Measurements from ENCODE around the gene CRHR2.

CRHR2 gene

DNA sequence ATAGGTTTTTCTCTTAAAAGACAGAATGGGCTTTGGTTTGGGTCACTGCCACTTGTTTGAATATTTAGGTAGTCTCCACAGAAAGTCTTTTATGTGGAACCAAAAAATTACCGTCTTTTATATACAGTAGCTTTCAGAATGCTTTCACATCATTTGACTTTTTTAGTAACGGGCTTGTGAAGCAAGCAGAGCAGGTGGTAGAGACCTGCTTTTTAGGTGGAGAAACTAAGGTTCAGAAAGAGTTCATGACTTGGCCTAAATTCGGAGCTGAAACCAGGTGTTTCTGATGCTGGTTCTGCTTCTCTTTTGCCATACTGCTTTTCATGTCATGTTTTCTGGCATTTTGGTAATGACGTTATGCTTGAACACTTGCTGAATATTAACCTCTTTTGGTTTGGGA, 51.3 kb downstream of the CRHR2 start:
- H3K36me3 ChIP-seq (ENCODE audit: control insufficient read depth, insufficient read depth, low read length): peaks cover 27% of the 10 kb centered on the region
- WGBS (ENCODE audit: insufficient coverage, insufficient read length): no CpG with 5 or more reads among the region's 4 CpGs
- no peaks in the 10 kb centered on the region; the same call in 1 of the 2 replicates for H3K9me3 ChIP-seq (ENCODE audit: control insufficient read depth, insufficient read depth, low read length)
- H3K4me3 ChIP-seq (ENCODE audit: low read length): no peak overlapping the region
- no peaks in the 10 kb centered on the region for H3K4me1 ChIP-seq (ENCODE audit: control insufficient read depth, insufficient read depth, low read length)
- H3K27ac ChIP-seq (ENCODE audit: low read length): no peak overlapping the region
- no peaks in the 10 kb centered on the region for H3K27me3 ChIP-seq (ENCODE audit: control insufficient read depth, insufficient read depth, low read length)
- DNase-seq (ENCODE audit: low read depth, low spot score): no peak

DNA sequence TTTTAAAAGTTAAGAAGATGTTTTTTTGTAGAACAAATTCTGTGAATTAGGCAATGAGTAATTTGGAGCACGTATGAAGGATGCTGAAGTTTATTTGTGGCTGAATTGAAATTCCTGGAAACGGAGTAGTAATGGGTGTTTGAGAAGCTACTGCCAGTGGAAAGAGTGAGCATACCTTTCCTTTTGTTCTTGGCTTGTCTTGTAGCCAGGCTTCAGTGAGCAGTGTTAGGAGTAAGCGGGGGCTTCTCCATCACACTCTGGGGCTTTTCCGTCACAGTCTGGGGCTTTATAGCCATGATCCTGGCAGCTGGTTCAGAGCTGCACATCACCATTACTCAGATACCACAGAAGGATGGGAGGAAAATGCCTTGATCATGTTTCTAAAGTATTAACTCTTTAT, 55.2 kb downstream of the CRHR2 start:
- no peaks in the 10 kb centered on the region for H3K9me3 ChIP-seq (ENCODE audit: control insufficient read depth, insufficient read depth, low read length)
- DNase-seq (ENCODE audit: low read depth, low spot score): no peak
- H3K27me3 ChIP-seq (ENCODE audit: control insufficient read depth, insufficient read depth, low read length): no peaks in the 10 kb centered on the region
- WGBS (ENCODE audit: insufficient coverage, insufficient read length): 100% methylated on average over 1 of the region's 4 CpGs
- no peak overlapping the region for H3K4me3 ChIP-seq (ENCODE audit: low read length)
- peaks cover 16% of the 10 kb centered on the region; the same call in 1 of the 2 replicates for H3K36me3 ChIP-seq (ENCODE audit: control insufficient read depth, insufficient read depth, low read length)
- H3K27ac ChIP-seq (ENCODE audit: low read length): no peak overlapping the region
- H3K4me1 ChIP-seq (ENCODE audit: control insufficient read depth, insufficient read depth, low read length): no peaks in the 10 kb centered on the region

DNA sequence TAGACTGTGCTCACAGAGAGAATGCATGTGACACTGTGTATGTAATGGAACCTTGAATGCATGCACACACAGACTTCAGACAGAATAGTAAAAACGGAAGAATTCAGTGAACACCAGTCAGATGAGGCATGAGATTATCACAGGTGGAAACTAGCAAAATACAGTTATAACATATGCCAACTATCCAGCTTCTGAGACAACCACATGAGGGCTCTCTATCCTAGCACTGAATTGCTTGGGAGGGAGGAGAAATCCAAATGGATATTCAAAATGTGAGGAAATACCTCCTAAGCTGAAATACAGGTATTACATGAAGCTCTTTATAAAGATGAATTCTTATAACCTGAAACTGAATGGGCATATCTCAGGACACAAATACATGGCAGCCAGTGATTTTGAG, 57.0 kb downstream of the CRHR2 start:
- Histone ChIP-seq H3K4me1 (ENCODE audit: control insufficient read depth, insufficient read depth, low read length) (no peaks in the 10 kb centered on the region), H3K27ac (ENCODE audit: low read length) (no peak overlapping the region), H3K4me3 (ENCODE audit: low read length) (no peak overlapping the region), H3K9me3 (ENCODE audit: control insufficient read depth, insufficient read depth, low read length) (no peaks in the 10 kb centered on the region), H3K27me3 (ENCODE audit: control insufficient read depth, insufficient read depth, low read length) (no peaks in the 10 kb centered on the region), H3K36me3 (ENCODE audit: control insufficient read depth, insufficient read depth, low read length) (peaks cover 22% of the 10 kb centered on the region; the same call in 1 of the 2 replicates)
- WGBS (ENCODE audit: insufficient coverage, insufficient read length): no CpG with 5 or more reads among the region's 1 CpG
- DNase-seq (ENCODE audit: low read depth, low spot score): no peak

DNA sequence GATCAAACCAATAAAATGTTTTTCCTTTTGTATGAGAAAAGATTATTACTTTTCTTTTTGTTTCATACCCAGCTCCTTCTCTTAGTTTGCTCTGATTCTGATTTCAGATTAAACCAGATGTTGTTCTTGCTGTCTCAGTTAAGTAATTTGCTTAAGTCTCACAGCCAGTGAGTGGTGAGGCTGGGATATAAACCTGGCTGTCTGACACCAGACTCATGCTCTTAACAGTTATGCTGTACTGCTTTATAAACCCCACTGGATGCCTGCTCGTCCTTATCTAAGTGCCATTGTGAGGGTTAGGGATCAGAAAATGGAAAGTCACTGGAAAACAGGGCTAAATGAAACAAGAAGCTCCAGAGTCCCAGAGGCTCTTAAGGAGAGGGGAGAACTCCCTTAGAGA, 63.3 kb downstream of the CRHR2 start:
- no peaks in the 10 kb centered on the region for H3K9me3 ChIP-seq (ENCODE audit: control insufficient read depth, insufficient read depth, low read length)
- WGBS (ENCODE audit: insufficient coverage, insufficient read length): no CpG with 5 or more reads among the region's 1 CpG
- no peak overlapping the region for H3K4me3 ChIP-seq (ENCODE audit: low read length)
- DNase-seq (ENCODE audit: low read depth, low spot score): no peak
- peaks cover 25% of the 10 kb centered on the region for H3K36me3 ChIP-seq (ENCODE audit: control insufficient read depth, insufficient read depth, low read length)
- H3K27me3 ChIP-seq (ENCODE audit: control insufficient read depth, insufficient read depth, low read length): no peaks in the 10 kb centered on the region
- no peak overlapping the region for H3K27ac ChIP-seq (ENCODE audit: low read length)
- H3K4me1 ChIP-seq (ENCODE audit: control insufficient read depth, insufficient read depth, low read length): no peaks in the 10 kb centered on the region

DNA sequence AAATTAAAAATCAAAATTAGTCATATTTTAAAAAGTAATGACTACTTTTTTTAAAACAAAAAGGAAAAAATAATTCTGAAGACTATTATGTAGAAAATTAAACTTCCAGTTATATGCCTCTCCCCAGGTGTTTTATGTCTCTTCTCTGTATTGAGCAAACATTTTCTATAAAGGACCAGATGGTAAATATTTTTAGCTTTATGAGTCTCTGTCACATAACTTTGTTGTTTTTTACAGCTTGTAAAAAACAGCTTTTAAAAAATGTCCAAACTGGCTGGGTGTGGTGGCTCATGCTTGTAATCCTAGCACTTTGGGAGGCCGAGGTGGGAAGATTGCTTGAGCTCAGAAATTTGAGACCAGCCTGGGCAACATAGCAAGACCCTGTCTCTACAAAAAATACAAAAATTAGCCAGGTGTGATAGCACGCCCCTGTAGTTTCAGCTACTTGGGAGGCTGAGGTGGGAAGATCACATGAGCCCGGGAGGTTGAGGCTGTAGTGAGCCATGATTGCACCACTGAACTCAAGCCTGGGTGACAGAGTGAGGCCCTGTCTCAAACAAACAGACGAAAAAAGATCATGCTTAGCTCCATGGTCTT, 64.1 kb downstream of the CRHR2 start:
- H3K36me3 ChIP-seq (ENCODE audit: control insufficient read depth, insufficient read depth, low read length): peaks cover 30% of the 10 kb centered on the region
- no CpG with 5 or more reads among the region's 4 CpGs for WGBS (ENCODE audit: insufficient coverage, insufficient read length)

DNA sequence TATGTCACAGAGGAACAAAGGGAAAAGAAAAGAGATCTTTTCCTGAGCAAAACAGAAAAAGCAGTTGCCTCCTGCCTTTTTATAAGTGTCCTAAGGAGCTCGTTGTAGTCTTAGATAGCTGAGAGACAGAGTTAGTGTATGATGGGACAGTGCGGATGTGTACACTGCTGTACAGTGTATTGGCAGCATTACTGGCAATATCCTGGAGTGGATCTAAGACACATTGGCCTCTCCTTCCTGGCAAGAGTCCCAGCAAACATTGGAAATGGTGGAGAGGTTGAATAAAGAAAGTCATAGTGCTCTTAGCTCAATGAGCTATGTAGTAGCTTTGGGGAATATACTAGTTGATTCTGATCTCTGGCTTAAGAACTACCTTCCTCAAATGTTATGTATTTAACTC, 64.9 kb downstream of the CRHR2 start:
- Histone ChIP-seq H3K27me3 (ENCODE audit: control insufficient read depth, insufficient read depth, low read length) (no peaks in the 10 kb centered on the region), H3K4me3 (ENCODE audit: low read length) (no peak overlapping the region), H3K36me3 (ENCODE audit: control insufficient read depth, insufficient read depth, low read length) (peaks cover 36% of the 10 kb centered on the region), H3K27ac (ENCODE audit: low read length) (no peak overlapping the region), H3K9me3 (ENCODE audit: control insufficient read depth, insufficient read depth, low read length) (no peaks in the 10 kb centered on the region), H3K4me1 (ENCODE audit: control insufficient read depth, insufficient read depth, low read length) (no peaks in the 10 kb centered on the region)
- WGBS (ENCODE audit: insufficient coverage, insufficient read length): no CpG with 5 or more reads among the region's 2 CpGs
- no peak for DNase-seq (ENCODE audit: low read depth, low spot score)

More for the DNA sequence above, 64.1 kb downstream of the CRHR2 start:
- H3K27ac ChIP-seq (ENCODE audit: low read length): no peak overlapping the region
- H3K27me3 ChIP-seq (ENCODE audit: control insufficient read depth, insufficient read depth, low read length): no peaks in the 10 kb centered on the region
- no peak for DNase-seq (ENCODE audit: low read depth, low spot score)
- no peaks in the 10 kb centered on the region for H3K4me1 ChIP-seq (ENCODE audit: control insufficient read depth, insufficient read depth, low read length)
- no peak overlapping the region for H3K4me3 ChIP-seq (ENCODE audit: low read length)
- H3K9me3 ChIP-seq (ENCODE audit: control insufficient read depth, insufficient read depth, low read length): no peaks in the 10 kb centered on the region

DNA sequence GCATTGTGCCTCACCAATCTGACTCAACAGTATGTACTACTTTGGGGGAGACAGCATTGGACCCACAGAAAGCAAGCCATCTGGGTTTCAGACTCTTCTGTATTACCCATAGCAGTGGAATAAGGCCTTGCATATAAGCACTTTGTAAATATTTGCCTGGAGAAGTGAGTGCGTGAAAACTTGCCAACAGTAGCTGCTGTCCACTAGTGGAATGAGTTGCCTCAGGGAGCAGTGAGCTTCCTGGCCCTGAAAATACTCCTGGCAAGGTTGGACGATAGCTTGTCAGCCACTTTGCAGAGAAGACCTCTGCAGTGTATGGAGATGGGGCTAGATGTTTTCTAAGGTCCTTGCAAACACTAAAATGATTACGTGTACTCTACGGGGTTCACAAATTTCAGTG, 65.9 kb downstream of the CRHR2 start:
- WGBS (ENCODE audit: insufficient coverage, insufficient read length): no CpG with 5 or more reads among the region's 4 CpGs
- no peak for DNase-seq (ENCODE audit: low read depth, low spot score)

DNA sequence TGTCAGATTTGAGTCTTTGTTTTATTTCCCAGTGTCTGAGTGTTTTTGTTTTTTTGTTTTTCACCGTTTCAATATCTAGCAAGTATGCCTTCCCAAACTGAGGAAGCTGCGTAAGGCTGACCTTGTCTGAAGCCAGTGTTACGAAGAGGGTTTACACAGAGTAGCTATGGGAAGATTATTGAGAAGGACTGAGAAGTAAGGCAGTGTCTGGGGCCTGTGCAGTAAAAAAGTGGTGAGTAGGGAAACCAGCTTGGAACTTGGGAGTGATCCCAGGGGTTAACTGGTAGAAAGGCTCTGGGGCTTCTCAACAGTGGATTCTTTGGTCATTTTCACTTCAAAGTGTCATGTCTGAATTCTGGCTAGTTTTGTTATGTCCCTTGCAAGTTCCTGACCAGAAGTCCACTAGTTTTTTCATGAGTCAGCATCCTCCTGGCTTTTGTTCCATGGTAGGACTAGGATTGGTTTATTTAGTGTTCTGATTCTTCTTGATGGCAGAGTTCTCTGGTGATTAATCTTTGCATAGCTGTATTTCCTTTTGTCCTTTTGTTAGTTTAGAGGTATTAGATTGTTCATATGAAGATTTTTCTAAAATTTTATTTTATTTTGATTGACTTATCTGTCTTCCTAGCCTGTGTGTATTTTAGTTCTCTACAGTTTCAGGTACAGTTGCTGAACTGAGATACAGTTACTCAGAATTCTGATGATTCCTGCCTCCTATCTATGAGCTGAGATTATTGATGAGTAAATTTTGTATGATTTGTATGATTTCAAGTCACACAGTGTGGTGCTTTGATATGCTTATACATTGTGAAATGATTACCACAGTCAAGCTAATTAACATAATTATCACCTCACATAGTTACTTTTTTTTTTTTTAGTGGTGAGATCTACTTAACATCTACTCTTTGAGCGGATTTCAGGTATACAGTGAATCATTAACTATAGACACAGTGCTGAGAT, 68.6 kb downstream of the CRHR2 start:
- Histone ChIP-seq H3K4me1 (ENCODE audit: control insufficient read depth, insufficient read depth, low read length) (no peaks in the 10 kb centered on the region), H3K27me3 (ENCODE audit: control insufficient read depth, insufficient read depth, low read length) (no peaks in the 10 kb centered on the region), H3K4me3 (ENCODE audit: low read length) (no peak overlapping the region), H3K9me3 (ENCODE audit: control insufficient read depth, insufficient read depth, low read length) (no peaks in the 10 kb centered on the region), H3K36me3 (ENCODE audit: control insufficient read depth, insufficient read depth, low read length) (peaks cover 30% of the 10 kb centered on the region), H3K27ac (ENCODE audit: low read length) (no peak overlapping the region)
- DNase-seq (ENCODE audit: low read depth, low spot score): no peak
- no CpG with 5 or more reads among the region's 4 CpGs for WGBS (ENCODE audit: insufficient coverage, insufficient read length)

More for the DNA sequence above, 65.9 kb downstream of the CRHR2 start:
- no peaks in the 10 kb centered on the region for H3K4me1 ChIP-seq (ENCODE audit: control insufficient read depth, insufficient read depth, low read length)
- no peak overlapping the region for H3K4me3 ChIP-seq (ENCODE audit: low read length)
- no peaks in the 10 kb centered on the region for H3K9me3 ChIP-seq (ENCODE audit: control insufficient read depth, insufficient read depth, low read length)
- no peak overlapping the region for H3K27ac ChIP-seq (ENCODE audit: low read length)
- no peaks in the 10 kb centered on the region for H3K27me3 ChIP-seq (ENCODE audit: control insufficient read depth, insufficient read depth, low read length)
- H3K36me3 ChIP-seq (ENCODE audit: control insufficient read depth, insufficient read depth, low read length): peaks cover 31% of the 10 kb centered on the region

DNA sequence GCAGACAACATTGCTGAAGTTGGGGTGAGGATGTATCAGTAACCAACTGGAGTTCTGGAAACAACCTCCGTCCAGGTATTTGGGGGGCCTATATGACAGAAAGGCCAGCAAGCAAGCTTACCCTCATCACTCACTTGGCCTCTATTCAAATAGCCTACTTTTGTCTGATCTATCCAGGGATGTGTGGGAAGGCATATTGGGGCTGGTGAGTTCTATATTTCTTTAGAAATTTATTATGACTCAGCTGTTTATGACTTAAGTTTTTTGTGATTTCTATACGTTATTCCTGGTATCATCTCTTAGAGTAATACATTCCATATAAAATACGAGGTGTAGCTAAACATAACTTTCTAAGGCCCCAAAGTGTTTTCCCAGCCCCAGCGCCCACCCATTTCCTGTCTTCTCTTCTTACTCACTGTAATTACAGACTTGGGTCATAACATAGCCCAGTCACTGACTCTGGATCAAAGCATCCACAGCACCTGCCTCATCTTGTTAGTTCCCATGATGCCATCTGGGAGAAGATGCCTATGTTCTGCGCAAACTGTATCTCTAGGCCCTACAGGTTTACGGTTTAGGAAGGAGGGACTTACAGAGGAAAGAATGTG, 69.5 kb downstream of the CRHR2 start:
- H3K36me3 ChIP-seq (ENCODE audit: control insufficient read depth, insufficient read depth, low read length): peaks cover 27% of the 10 kb centered on the region
- WGBS (ENCODE audit: insufficient coverage, insufficient read length): no CpG with 5 or more reads among the region's 6 CpGs
- H3K27ac ChIP-seq (ENCODE audit: low read length): no peak overlapping the region
- no peak for DNase-seq (ENCODE audit: low read depth, low spot score)
- H3K27me3 ChIP-seq (ENCODE audit: control insufficient read depth, insufficient read depth, low read length): no peaks in the 10 kb centered on the region
- no peaks in the 10 kb centered on the region for H3K4me1 ChIP-seq (ENCODE audit: control insufficient read depth, insufficient read depth, low read length)
- H3K9me3 ChIP-seq (ENCODE audit: control insufficient read depth, insufficient read depth, low read length): no peaks in the 10 kb centered on the region
- no peak overlapping the region for H3K4me3 ChIP-seq (ENCODE audit: low read length)

DNA sequence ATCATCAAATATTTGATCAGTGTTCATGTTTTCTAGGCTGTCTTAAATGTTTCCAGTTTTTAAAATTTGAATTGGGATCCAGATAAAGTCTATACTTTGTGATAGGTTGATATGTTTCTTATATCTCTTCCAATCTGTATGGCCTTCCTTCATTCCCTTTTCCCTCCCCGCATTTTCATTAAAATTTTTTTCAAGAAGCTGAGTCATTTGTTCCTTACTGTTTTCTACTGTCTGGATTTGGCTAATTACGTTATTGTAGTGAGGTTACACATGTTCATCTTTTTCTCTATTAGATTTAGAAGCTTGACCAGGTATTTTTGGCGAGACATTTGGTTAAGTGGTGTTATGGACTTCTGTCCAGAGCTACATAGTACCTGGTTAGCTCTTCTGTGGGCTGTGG, 76.4 kb downstream of the CRHR2 start:
- H3K4me3 ChIP-seq (ENCODE audit: low read length): no peak overlapping the region
- H3K27me3 ChIP-seq (ENCODE audit: control insufficient read depth, insufficient read depth, low read length): no peaks in the 10 kb centered on the region
- no peaks in the 10 kb centered on the region for H3K4me1 ChIP-seq (ENCODE audit: control insufficient read depth, insufficient read depth, low read length)
- DNase-seq (ENCODE audit: low read depth, low spot score): no peak
- H3K9me3 ChIP-seq (ENCODE audit: control insufficient read depth, insufficient read depth, low read length): no peaks in the 10 kb centered on the region
- peaks cover 5% of the 10 kb centered on the region; the same call in 1 of the 2 replicates for H3K36me3 ChIP-seq (ENCODE audit: control insufficient read depth, insufficient read depth, low read length)
- H3K27ac ChIP-seq (ENCODE audit: low read length): no peak overlapping the region
- WGBS (ENCODE audit: insufficient coverage, insufficient read length): no CpG with 5 or more reads among the region's 3 CpGs
